Activated CD4-positive, alpha-beta T cell treated with anti-CD3 and anti-CD28 coated beads for 1 hour (primary cell): ENCODE results near the gene CFDP1.

Experiments
- DNase-seq: peaks from one replicate; pipeline ENCODE4 v3.0.0-alpha.2; 2020

The CFDP1 gene

GRCh38 chr16:75263963-75264445 lies 169.3 kb downstream of the CFDP1 start:
- DNase-seq: no peak

- no peak for DNase-seq
These were observed 169.9 kb downstream of the CFDP1 start for GRCh38 chr16:75263291-75263962.

- DNase-seq: no peak
These were observed 170.5 kb downstream of the CFDP1 start for GRCh38 chr16:75262800-75263127.

- DNase-seq: no peak
These were observed 171.1 kb downstream of the CFDP1 start for GRCh38 chr16:75262104-75262799.

- no peak for DNase-seq
These were observed 171.7 kb downstream of the CFDP1 start for GRCh38 chr16:75261590-75262078.

GRCh38 chr16:75260851-75261589 lies 172.3 kb downstream of the CFDP1 start:
- no peak for DNase-seq

- DNase-seq: no peak
These were observed 174.5 kb downstream of the CFDP1 start for GRCh38 chr16:75258807-75259141.

- no peak for DNase-seq
These were observed 175.2 kb downstream of the CFDP1 start for GRCh38 chr16:75257886-75258806.

- DNase-seq: no peak
These were observed 176.5 kb downstream of the CFDP1 start for GRCh38 chr16:75256696-75257343.

- DNase-seq: no peak
These were observed 177.2 kb downstream of the CFDP1 start for GRCh38 chr16:75256059-75256571.

GRCh38 chr16:75254359-75254837 lies 178.9 kb downstream of the CFDP1 start:
- no peak for DNase-seq

GRCh38 chr16:75252946-75253911 lies 180.1 kb downstream of the CFDP1 start:
- DNase-seq: no peak

- DNase-seq: no peak
These were observed 181.0 kb downstream of the CFDP1 start for GRCh38 chr16:75252049-75252864.

- DNase-seq: no peak
These were observed 181.8 kb downstream of the CFDP1 start, which contains the start of gene BCAR1 for GRCh38 chr16:75251280-75252048. Gene BCAR1 (minus strand): TSS chr16:75251624. CDS start chr16:75251482, 142 bp downstream.

- DNase-seq: no peak
These were observed 182.5 kb downstream of the CFDP1 start for GRCh38 chr16:75250809-75251279.

GRCh38 chr16:75250089-75250808 lies 183.1 kb downstream of the CFDP1 start:
- no peak for DNase-seq

GRCh38 chr16:75249441-75249840 lies 183.9 kb downstream of the CFDP1 start:
- no peak for DNase-seq
